SU-DHL-6 (cell line): ENCODE results near the gene SPDYE1.

Experiments
- H2AFZ ChIP-seq: fragments of 200-600 bp; sonication (generic); 2 replicates; pipeline ENCODE4 v1.6.1; 2014; ENCODE audit warnings: low read depth, mild to moderate bottlenecking, moderate library complexity, mixed read lengths, antibody characterized with exemption, low read length; ENCODE audit not compliant: severe bottlenecking
- H3F3A ChIP-seq: fragments of 200-600 bp; shearing (Covaris generic); 2 replicates; pipeline ENCODE4 v1.6.0; 2016; ENCODE audit warnings: antibody characterized with exemption, mild to moderate bottlenecking; ENCODE audit not compliant: insufficient read depth
- H3K27ac ChIP-seq: fragments of 200-600 bp; sonication (generic); 2 replicates; pipeline ENCODE4 v1.5.1; 2016; ENCODE audit warnings: low read depth, mild to moderate bottlenecking, low read length, moderate library complexity, mixed read lengths
- H3K27me3 ChIP-seq: fragments of 200-600 bp; sonication (generic), shearing (Covaris generic); 2 replicates; pipeline ENCODE4 v1.6.0; 2014; ENCODE audit warnings: mild to moderate bottlenecking, low read length
- H3K36me3 ChIP-seq: fragments of 200-600 bp; sonication (generic); 2 replicates; pipeline ENCODE4 v1.6.1; 2014; ENCODE audit warnings: mild to moderate bottlenecking, low read length, mixed read lengths
- H3K4me2 ChIP-seq: fragments of 300-600, 200-600 bp; shearing (Covaris generic), sonication (generic); 2 replicates; pipeline ENCODE4 v1.6.0; 2014; ENCODE audit warnings: low read length, low read depth, mild to moderate bottlenecking; ENCODE audit not compliant: poor library complexity, severe bottlenecking
- H3K4me3 ChIP-seq: fragments of 200-600 bp; sonication (generic); 2 replicates; pipeline ENCODE4 v1.5.1; 2014; ENCODE audit warnings: antibody characterized with exemption, low read length, mild to moderate bottlenecking, mixed read lengths; ENCODE audit not compliant: insufficient read depth, poor library complexity, severe bottlenecking
- H3K79me2 ChIP-seq: fragments of 200-600 bp; sonication (generic); 2 replicates; pipeline ENCODE4 v1.6.1; 2014; ENCODE audit warnings: mild to moderate bottlenecking, low read length, moderate library complexity; ENCODE audit not compliant: insufficient read depth
- H3K9ac ChIP-seq: fragments of 200-600 bp; sonication (generic); 2 replicates; pipeline ENCODE4 v1.7.0; 2014; ENCODE audit warnings: mild to moderate bottlenecking, low read length
- H3K9me2 ChIP-seq: fragments of 200-600 bp; sonication (generic); replicated peaks from 2 replicates; pipeline ENCODE4 v1.6.1; 2014; ENCODE audit warnings: low read length; ENCODE audit not compliant: insufficient read depth
- H3K9me3 ChIP-seq: fragments of 200-600 bp; sonication (generic); 2 replicates; pipeline ENCODE4 v1.6.1; 2014; ENCODE audit warnings: low read length, mixed read lengths; ENCODE audit not compliant: insufficient read depth
- H4K20me1 ChIP-seq: fragments of 200-600 bp; sonication (generic); 2 replicates; pipeline ENCODE4 v1.6.1; 2014; ENCODE audit warnings: low read depth, mild to moderate bottlenecking, antibody characterized with exemption, low read length, moderate library complexity, mixed read lengths
- EZH2phosphoT487 ChIP-seq: fragments of 200-600 bp; sonication (generic), shearing (Covaris generic); conservative IDR thresholded peaks from 2 replicates; pipeline ENCODE4 v1.6.1; 2018; ENCODE audit warnings: mild to moderate bottlenecking, antibody characterized with exemption, low read length, moderate library complexity, mixed read lengths
- TF ChIP-seq, protein P1 (sequence below): fragments of 200-600 bp; sonication (generic); IDR thresholded peaks from one replicate; pipeline ENCODE4 v1.5.1; 2017; ENCODE audit warnings: antibody characterized with exemption, mild to moderate bottlenecking, low read length, moderate library complexity; ENCODE audit not compliant: insufficient read depth, poor library complexity, severe bottlenecking

The SPDYE1 gene

DNA sequence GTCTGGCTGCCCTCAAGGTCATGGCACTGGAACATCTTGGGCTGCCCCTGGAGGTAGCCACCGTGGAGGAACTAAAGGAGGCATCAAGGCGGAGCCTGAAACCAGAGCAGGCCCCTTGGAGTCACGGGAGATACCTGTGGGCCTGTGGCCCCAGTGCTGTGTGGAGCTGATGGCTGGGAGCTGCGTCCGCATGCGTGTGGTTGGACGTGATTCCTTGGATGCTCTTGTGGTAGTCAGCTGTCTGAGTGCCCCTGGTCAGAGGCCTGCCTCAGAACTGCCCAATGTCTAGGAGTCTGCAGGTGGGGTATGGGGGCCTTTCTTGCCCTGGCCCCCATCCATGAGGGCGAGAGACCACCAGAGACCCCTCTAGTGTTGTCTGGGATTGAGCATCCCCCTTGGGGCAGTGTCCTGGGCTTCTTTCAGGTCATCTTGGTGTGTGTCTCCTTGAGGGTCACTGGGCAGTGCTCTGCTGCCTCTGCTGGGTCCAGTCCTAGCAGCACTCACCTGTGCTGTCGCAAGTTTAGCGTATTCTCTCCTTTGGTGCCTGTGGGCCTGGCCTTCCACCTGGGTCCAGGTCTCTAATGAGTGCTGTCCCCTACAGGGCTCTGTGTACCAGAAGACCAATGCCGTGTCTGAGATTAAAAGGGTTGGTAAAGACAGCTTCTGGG is 59.6 kb downstream of the SPDYE1 start:
- Histone ChIP-seq H3K27ac (no peak overlapping the region), H3F3A (no peaks in the 10 kb centered on the region), H3K27me3 (no peaks in the 10 kb centered on the region), H3K9me2 (no peaks in the 10 kb centered on the region), H3K9me3 (no peaks in the 10 kb centered on the region), H2AFZ (no peak overlapping the region), H4K20me1 (no peaks in the 10 kb centered on the region; the same call in 1 of the 2 replicates), H3K9ac (no peak overlapping the region), H3K36me3 (peaks cover 28% of the 10 kb centered on the region; the same call in 1 of the 2 replicates), H3K79me2 (peaks cover 23% of the 10 kb centered on the region), H3K4me3 (no peak overlapping the region), H3K4me2 (no peak overlapping the region)
- TF ChIP-seq, protein P1, sequence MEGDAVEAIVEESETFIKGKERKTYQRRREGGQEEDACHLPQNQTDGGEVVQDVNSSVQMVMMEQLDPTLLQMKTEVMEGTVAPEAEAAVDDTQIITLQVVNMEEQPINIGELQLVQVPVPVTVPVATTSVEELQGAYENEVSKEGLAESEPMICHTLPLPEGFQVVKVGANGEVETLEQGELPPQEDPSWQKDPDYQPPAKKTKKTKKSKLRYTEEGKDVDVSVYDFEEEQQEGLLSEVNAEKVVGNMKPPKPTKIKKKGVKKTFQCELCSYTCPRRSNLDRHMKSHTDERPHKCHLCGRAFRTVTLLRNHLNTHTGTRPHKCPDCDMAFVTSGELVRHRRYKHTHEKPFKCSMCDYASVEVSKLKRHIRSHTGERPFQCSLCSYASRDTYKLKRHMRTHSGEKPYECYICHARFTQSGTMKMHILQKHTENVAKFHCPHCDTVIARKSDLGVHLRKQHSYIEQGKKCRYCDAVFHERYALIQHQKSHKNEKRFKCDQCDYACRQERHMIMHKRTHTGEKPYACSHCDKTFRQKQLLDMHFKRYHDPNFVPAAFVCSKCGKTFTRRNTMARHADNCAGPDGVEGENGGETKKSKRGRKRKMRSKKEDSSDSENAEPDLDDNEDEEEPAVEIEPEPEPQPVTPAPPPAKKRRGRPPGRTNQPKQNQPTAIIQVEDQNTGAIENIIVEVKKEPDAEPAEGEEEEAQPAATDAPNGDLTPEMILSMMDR, result no peak
- TF ChIP-seq EZH2phosphoT487, result no peak

- H3K79me2 ChIP-seq, result peaks cover 22% of the 10 kb centered on the region
- H3K4me3 ChIP-seq, result no peak overlapping the region
- H3K27ac ChIP-seq, result peak overlapping the region; percentile 9; the same call in 1 of the 2 replicates
- no peaks in the 10 kb centered on the region for H3K9me2 ChIP-seq
- no peaks in the 10 kb centered on the region for H3K27me3 ChIP-seq
- H2AFZ ChIP-seq, result no peak overlapping the region
- peaks cover 28% of the 10 kb centered on the region; the same call in 1 of the 2 replicates for H3K36me3 ChIP-seq
- TF ChIP-seq, protein P1, result no peak
- TF ChIP-seq EZH2phosphoT487, result no peak
- no peak overlapping the region for H3K4me2 ChIP-seq
- no peak overlapping the region for H3K9ac ChIP-seq
- H4K20me1 ChIP-seq, result no peaks in the 10 kb centered on the region; the same call in 1 of the 2 replicates
- no peaks in the 10 kb centered on the region for H3K9me3 ChIP-seq
- H3F3A ChIP-seq, result no peaks in the 10 kb centered on the region
These were observed 60.4 kb downstream of the SPDYE1 start for GRCh38 chr7:44057849-44058758.

GRCh38 chr7:44058759-44059218 is 61.1 kb downstream of the SPDYE1 start:
- Histone ChIP-seq H3K4me2 (no peak overlapping the region), H3K9me2 (no peaks in the 10 kb centered on the region), H2AFZ (no peak overlapping the region), H3K79me2 (peaks cover 18% of the 10 kb centered on the region; the same call in 1 of the 2 replicates), H3K9ac (no peak overlapping the region), H3K36me3 (peaks cover 24% of the 10 kb centered on the region; the same call in 1 of the 2 replicates), H3K27ac (peak overlapping the region; percentile 9; the same call in 1 of the 2 replicates), H3K4me3 (no peak overlapping the region), H3K27me3 (no peaks in the 10 kb centered on the region), H3K9me3 (no peaks in the 10 kb centered on the region), H4K20me1 (no peaks in the 10 kb centered on the region; the same call in 1 of the 2 replicates), H3F3A (no peaks in the 10 kb centered on the region)
- TF ChIP-seq, protein P1, result no peak
- TF ChIP-seq EZH2phosphoT487, result no peak
